ENCODE results near the gene CLASP1. TPM values are rescaled to one million over a fixed set of nuclear protein-coding genes. Genes with fewer than 3 reads are reported as not detected.

Gene CLASP1
- total RNA-seq, 1 experiment from 2014 or later = 45.9 TPM

- no peaks in the 10 kb centered on the region for H4K20me1 ChIP-seq (ENCODE audit: control insufficient read depth, insufficient read depth, insufficient read length)
- H3K27me3 ChIP-seq (ENCODE audit: insufficient read depth, low read length) = no peaks in the 10 kb centered on the region
- H3K56ac ChIP-seq (ENCODE audit: insufficient read length, low read depth, low read length) = no peak overlapping the region
- H3K18ac ChIP-seq (ENCODE audit: insufficient read length, low read depth, low read length) = no peak overlapping the region
- Mint-ChIP-seq H3K27ac (no peak overlapping the region), H3K27me3 (ENCODE audit: low read depth) (no peaks in the 10 kb centered on the region), H3K4me1 (peaks cover 0 to 4% of the 10 kb centered on the region in 2 experiments; a peak in 2 of 4 replicates), H3K9me3 (no peaks in the 10 kb centered on the region), H3K36me3 (ENCODE audit: insufficient read depth in 1 of 3, low read depth in 3 of 3) (peaks cover 0 to 14% (median 8%) of the 10 kb centered on the region in 3 experiments; a peak in 3 of 7 replicates), H3K4me3 (no peak overlapping the region)
- H3K27ac ChIP-seq (ENCODE audit: insufficient read length, low read depth, low read length) = no peak overlapping the region
- no peak overlapping the region for H4K5ac ChIP-seq (ENCODE audit: insufficient read length, low read depth, low read length)
- H4K91ac ChIP-seq (ENCODE audit: insufficient read length, low read depth, low read length) = no peak overlapping the region
- H3K9me3 ChIP-seq (ENCODE audit: control insufficient read depth, low read depth, low read length) = no peaks in the 10 kb centered on the region
- no peak overlapping the region for H3K9ac ChIP-seq (ENCODE audit: extremely low read depth, insufficient read length, low read length)
- H2BK120ac ChIP-seq (ENCODE audit: low read depth, low read length, poor library complexity, severe bottlenecking) = no peak overlapping the region
- H3K4ac ChIP-seq (ENCODE audit: low read depth, low read length) = no peak overlapping the region
- no peak overlapping the region for H4K8ac ChIP-seq (replicated peaks; ENCODE audit: insufficient read length, low read depth, low read length)
- no peak overlapping the region for H3K14ac ChIP-seq (ENCODE audit: insufficient read depth, low read length)
- H3K23ac ChIP-seq (ENCODE audit: insufficient read length, low read depth, low read length) = no peak overlapping the region
- no peak overlapping the region for H2BK15ac ChIP-seq (ENCODE audit: low read depth, low read length)
- H2BK12ac ChIP-seq (ENCODE audit: insufficient read length, low read depth, low read length) = no peak overlapping the region
- H3T11ph ChIP-seq (ENCODE audit: low read length) = no peak overlapping the region
- DNase-seq = no peak
- no peak overlapping the region for H2AK5ac ChIP-seq (ENCODE audit: insufficient read length, low read length)
- no peaks in the 10 kb centered on the region for H3K79me1 ChIP-seq (ENCODE audit: insufficient read depth, low read depth, low read length, poor library complexity, severe bottlenecking)
- no peaks in the 10 kb centered on the region; the same call in 1 of the 2 replicates for H3K4me1 ChIP-seq (ENCODE audit: insufficient read depth, low read length)
- TF ChIP-seq CTCF (conservative IDR thresholded peaks at IDR 0.05) = no peak
- H2AFZ ChIP-seq (ENCODE audit: low read length) = no peak overlapping the region
- no peak overlapping the region for H3K4me2 ChIP-seq (ENCODE audit: insufficient read depth, insufficient read length, low read length)
- H2BK20ac ChIP-seq (ENCODE audit: low read depth, low read length, poor library complexity, severe bottlenecking) = no peak overlapping the region
- WGBS (ENCODE audit: extremely low coverage, insufficient read length, low lambda C conversion rate) = no CpG with 5 or more reads among the region's 1 CpG
- no peaks in the 10 kb centered on the region for H3K79me2 ChIP-seq (ENCODE audit: insufficient read depth, low read length)
- peaks cover 2% of the 10 kb centered on the region for H3K23me2 ChIP-seq (ENCODE audit: insufficient read length, low read depth, low read length, poor library complexity, severe bottlenecking)
- no peak overlapping the region for H2BK5ac ChIP-seq (ENCODE audit: insufficient read length, low read length)
These were observed 233.5 kb downstream of the CLASP1 start for GRCh38 chr2:121415727-121416126.

Data from H9 (cell line).